NCI-H1092 treated with DMSO at 0.1 percent for 48 hours (cell line): ENCODE measurements around the gene PRDM9.
A peak's percentile ranks its signal among the peaks of the same experiment; 100 is the strongest.
"Not testable (repeated sequence)": the region's sequence is repeated elsewhere in the genome, so short reads cannot be mapped to it uniquely, and the experiment has no call there.

ENCODE experiments used
- DNase-seq: peaks from one replicate; lab custom pipeline; 2025; lab: John Stamatoyannopoulos, UW

PRDM9 gene

DNA sequence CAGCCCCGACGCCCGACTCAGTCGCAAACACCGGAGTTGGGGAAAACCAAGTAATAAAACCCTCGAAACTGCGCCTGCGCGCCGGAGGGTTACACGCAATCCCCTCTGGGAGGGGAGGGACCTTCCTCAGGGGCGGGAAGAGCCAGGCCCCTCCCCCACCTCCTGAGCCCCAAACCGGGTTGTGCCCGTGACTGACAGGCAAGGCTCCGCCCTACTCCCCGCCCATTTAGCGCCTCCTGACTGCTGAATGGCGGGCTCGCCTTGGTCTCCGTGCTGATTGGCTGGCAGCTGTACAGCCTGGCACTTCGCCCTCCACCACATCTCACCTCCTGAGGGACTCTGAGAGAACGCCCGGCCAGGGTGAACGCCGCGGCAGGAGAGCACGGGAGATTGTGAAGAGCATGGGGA lies at the start of gene PRDM9:
PRDM9 (plus strand) TSS at position 332 of the 408 bp plus-strand sequence. CDS start 1,425 bp downstream, outside the sequence.
- DNase-seq, result peak; percentile 98

DNA sequence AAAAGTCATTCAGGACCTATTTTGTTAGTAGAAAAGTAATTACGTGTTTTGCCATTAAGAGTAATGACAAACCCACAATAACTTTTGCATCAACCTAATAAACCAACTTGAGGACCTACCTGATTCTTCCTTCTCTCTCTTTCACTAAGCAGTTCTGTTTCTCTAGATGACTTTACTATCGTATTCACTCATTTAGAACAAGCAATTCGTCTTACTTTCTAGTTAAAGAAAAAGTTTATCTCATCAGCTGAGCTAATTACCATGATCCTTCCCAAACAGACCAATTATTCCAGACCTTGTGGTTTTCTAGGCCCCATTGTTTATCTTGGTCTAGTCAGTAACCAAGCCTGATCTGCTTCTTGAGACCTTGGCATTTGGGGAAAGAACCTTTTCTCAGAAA lies 49.6 kb upstream of the PRDM9 start:
- no peak for DNase-seq

DNA sequence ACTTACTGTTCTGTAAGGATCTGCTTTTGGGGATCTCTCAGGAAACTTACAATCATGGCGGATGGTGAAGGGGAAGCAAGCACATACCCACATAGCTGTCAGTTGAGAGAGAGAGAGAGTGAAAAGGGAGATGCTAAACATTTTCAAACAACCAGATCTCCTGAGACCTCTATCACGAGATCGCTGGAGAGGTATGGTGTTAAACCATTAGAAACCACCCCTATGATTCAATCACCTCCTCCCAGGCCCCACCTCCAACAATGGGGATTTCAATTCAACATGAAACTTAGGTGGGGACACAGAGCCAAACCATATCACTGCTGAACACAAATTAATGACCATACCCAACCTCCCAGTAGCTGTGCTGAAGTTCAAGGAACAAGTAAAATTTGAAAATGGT lies 48.2 kb upstream of the PRDM9 start:
- DNase-seq, result no peak

DNA sequence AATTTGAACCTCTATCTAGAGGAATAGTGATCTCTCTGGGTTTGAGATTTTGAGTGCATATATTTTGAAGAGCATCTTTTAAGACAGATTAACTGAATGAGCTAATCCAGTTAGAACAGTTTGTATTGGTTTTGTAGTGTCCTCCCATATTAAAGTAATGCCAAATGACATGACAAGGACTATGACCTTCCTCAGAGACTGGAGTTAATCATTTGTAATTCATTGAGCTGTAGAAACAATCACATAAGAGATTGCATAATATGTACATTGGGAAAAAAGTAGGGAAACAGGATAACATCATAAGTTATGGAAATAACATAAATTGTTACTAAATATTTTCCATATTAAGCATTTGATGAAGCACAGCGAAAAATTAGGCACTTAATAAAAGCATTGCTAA lies 45.8 kb upstream of the PRDM9 start:
- no peak for DNase-seq

DNA sequence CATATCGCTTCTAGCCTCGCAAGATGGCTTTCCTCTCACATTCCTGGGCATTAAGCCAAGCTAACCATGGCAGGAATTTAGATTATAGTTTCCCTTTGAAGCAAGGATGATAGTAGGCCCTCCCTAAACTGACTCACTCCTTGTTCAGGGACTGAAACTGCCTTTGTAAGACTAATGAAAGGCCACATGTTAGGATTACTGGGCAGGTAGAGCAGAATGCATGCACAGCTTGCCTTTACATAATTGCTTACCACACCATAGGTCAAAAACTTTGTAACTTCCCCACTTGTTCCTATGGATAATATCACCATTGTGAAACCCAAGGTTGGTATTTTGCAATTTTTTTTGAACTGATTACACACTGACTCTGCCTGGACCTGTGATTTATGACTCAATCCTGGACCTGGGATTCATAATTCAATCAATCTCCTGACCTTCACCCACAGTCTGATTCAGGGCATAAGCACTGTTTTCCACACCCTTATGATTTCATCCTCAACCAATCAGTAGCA lies 41.0 kb upstream of the PRDM9 start:
- DNase-seq, result no peak

DNA sequence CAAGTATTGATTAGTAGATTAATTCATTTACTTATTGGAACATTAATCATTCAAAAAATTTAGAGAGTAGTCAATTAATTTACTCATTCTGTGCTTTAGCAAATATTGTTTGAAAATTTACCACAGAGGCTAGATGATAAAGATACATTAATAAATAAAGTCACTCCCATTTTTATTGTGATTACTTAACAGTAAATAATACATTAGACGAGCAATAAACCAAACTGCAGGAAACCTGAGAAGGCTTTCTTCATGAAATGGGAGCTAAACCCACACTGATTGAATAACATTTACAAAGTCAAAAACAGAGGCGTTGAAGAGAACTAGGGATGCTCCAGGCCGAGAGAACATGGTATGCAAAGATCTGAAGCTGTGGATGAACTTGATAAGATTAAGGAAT lies 38.8 kb upstream of the PRDM9 start:
- DNase-seq, result no peak

DNA sequence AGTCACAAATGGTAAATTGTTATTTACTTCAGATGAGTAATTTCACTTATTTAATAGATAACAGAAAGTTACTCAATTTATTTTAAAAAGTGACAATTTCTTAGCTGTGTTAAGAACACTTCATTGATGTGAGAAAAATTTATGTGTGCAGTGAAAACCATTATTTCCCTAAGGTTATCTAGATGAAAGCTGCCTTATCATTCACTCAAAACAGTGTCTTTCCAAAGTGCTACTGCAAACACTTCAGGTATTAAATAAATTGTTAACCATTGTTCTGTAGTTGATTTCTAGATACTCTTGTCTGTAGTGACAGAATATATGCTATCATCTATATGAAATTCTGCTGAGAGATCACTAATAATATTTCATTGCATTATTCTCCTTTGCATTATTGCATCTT lies 33.5 kb upstream of the PRDM9 start:
- DNase-seq, result no peak

DNA sequence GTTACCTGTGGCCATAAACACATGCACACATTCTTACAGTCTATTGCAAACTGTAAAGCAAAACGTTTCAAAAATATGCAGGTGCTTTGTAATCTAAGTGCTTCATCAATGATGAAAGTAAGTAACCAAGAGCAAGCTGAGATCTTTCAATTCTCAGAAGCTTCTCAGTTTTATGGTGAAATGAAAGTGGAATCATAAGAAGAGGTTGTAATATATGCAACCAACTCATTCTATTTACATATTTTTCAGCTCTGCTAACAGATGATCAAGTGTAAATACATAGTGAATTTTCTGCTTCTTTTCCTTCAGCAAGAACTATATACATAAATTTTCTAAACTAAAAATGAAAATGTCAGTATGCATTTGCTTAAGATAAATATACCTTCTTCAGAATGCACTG lies 33.1 kb upstream of the PRDM9 start:
- no peak for DNase-seq

DNA sequence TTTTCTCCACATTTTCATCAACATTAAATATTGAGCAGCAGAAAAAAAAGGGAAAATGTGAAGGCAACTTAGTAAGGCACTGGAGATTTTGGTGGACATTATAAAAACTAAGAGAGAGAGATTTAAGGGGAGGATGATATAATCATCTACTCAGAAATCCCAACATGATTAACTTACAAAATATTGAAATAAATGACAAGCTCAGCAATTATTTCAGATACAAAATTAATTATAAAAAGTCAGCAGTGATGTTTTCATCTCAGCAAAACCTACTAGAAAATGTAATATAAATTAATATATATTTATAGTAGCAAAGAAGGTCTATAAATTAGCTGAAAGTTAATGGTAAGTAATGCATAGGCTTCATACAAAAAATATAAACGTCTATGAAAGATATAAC lies 30.8 kb upstream of the PRDM9 start:
- DNase-seq, result no peak

DNA sequence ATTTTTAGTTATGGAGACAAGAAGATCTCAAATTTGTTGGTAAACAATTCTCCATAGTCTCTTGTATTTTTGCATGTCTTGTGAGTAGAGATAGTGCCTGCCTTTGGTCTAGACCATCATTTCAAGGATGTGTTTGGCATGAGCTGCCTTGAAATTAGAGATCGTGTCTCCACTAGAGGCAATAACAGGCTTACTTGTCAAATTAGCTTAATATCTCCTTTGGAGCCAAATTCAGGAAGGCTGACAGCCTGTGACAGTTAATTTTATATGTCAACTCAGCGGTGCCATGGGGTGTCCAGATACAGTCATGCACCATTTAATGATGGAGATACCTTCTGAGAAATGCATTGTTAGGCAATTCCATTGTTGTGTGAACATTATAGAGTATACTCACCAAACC lies 24.8 kb upstream of the PRDM9 start:
- DNase-seq, result no peak

DNA sequence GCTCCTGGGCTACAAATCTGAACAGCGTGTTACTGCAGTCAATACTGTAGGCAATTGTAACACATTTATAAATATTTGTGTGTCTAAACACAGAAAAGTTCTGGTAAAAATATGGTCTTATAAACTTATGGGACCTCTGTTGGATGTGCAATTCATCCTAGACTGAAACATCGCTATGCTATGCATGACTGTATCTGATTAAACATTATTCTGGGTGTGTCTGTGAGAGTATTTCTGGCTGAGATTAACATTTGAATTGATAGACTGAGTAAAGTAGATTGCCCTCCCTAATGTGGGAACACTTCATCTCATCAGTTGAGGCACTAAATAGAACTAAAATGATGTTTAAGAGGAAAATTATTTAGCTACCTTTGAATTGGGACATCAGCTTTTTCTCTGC lies 24.3 kb upstream of the PRDM9 start:
- no peak for DNase-seq

DNA sequence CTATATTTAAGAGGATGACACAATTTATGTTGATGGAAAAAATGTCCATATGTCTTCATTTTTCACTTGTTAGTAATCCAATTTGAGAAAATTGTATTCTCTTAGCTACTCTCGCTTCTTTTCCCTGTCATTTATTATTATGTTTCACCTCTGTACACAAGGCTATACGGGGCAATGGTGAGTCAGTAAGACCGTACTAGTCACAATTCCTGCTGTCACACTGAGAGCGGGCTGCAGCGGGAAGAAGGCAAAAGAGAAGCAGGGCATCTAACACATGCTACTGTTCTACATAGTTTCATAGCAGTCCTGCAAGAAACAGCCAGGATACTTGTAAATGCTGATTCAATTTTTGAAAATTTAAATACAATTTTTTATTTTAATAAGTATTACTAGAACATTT lies 23.3 kb upstream of the PRDM9 start:
- DNase-seq, result no peak

DNA sequence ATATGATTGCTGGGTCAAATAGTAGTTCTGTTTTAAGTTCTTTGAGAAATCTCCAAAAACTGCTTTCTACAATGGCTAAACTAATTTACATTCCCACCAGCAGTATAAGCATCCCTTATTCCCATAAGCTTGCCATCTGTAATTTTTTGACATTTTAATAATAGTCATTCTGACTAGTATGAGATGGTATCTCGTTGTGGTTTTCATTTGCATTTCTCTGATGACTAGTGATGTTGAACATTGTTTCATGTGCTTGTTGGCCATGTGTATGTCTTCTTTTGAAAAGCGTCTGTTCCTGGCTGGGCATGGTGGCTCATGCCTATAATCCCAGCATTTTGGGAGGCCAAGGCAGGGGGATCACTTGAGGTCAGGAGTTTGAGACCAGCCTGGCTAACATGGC lies 21.2 kb upstream of the PRDM9 start:
- DNase-seq, result not testable (repeated sequence)

DNA sequence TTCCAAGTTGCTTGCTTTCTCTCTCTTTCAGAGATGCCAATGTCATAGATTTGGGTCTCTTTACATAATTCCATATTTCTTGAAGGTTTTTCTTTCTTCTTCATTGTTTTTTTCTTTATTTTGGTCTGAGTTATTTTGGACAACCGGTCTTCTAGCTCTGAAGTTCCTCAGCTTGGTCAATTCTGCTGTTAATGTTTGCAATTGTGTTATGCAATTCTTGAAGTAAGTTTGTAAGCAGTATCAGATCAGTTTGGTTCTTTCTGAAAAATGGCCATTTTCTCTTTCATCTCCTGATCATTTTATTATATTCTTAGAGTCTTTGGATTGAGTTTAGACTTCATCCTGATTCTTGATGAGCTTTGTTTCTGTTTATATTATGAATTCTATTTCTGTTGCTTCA lies 16.4 kb upstream of the PRDM9 start:
- no peak for DNase-seq

DNA sequence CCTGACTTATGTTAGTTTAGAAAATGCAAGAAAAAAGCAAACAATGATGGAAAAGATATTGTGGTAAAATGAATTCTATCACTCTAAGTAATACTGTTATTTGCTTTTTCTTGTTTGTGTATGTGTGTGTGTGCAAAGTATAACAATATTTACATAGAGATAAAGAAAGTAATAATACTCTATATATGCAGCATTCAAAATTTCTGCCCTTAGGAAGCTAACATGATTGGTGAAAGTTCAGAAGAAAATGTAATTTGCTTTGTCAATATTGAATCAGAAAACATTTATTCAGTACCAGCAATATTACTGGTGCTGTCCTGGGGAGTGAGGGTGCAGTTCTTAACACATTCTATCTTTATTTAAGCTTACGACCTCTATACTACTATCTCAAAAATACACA lies 12.9 kb upstream of the PRDM9 start:
- DNase-seq, result peak; percentile 8

DNA sequence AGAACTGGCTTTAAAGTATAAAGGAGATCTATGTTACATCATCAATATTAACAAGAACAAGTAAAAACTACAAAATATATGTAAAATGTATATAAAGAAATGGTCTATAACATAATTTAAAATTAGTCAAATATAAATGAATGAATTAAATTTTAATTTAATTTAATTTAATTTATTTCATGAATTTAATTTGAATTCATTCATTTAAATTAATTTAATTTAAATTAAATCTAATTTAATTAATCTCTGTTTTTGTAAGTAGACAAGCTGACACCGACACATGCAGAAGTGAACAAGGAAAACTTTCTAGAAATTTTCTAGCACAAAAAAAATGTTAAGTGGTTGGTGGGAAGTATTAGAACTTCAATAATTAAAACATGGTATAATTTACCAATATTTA lies 10.8 kb upstream of the PRDM9 start:
- DNase-seq, result no peak

DNA sequence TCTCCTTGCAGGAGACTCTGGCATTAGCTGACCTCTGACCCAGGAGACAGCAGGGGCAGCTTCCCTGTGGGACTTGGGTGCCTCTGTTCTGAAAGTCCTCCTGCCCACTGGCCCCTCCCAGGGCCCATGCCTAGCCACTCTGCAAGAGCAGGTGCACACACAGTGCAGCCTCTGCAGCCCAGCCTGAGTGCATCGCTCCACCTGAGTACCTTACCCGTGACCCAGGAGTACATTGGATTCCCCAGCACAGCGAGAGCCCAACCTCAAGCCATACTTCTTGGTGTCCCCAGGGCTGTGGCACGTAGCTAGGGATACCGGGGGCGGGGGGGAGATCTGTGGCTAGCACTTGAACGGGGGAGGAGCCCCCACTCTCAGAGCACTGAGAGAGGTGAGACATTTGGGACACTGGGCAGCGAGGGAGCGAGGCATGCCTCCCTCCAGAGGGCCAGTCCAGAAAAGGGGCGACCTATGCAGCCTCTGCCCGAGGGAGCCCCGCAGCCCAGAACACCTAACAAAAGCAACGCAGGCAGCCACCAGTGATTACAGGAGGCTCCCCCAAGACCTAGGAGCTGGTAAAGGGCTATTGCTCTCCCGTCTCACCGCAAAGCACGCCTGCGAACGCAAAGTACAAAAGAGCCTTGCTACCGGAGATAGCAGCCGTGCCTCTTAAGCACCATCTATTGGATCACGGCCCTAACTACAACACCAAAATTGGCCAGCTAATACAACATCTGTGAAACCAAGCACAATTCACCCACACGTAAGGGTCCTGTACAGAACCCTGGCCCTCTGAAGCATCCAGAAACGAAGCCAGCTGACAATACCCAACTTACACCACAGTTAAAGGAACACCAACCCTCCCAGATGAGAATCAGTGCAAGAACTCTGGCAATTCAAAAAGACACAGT lies 826 bp upstream of the PRDM9 start:
- DNase-seq, result peak; percentile 89

DNA sequence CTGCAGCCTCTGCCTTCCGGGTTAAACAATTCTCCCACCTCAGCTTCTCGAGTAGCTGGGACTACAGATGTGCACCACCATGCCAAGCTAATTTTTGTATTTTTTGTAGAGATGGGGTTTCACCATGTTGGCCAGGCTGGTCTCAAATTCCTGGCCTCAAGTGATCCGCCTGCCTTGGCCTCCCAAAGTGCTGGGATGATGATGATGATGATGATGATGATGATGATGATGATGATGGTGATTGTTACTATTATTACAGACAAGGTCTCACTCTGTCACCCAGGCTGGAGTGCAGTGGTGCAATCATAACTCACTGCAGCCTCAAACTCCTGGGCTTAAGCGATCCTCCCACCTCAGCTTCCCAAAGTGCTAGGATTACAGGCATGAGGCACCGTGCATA lies 3.0 kb downstream of the PRDM9 start:
- DNase-seq, result not testable (repeated sequence)

DNA sequence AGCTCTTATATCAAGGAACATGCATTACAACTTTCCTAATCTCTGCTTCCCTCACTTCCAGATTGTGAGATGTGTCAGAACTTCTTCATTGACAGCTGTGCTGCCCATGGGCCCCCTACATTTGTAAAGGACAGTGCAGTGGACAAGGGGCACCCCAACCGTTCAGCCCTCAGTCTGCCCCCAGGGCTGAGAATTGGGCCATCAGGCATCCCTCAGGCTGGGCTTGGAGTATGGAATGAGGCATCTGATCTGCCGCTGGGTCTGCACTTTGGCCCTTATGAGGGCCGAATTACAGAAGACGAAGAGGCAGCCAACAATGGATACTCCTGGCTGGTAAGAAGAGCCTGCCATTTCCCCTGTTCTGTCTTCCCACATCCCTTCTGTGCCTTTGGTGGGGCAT lies 15.1 kb downstream of the PRDM9 start:
- DNase-seq, result no peak

DNA sequence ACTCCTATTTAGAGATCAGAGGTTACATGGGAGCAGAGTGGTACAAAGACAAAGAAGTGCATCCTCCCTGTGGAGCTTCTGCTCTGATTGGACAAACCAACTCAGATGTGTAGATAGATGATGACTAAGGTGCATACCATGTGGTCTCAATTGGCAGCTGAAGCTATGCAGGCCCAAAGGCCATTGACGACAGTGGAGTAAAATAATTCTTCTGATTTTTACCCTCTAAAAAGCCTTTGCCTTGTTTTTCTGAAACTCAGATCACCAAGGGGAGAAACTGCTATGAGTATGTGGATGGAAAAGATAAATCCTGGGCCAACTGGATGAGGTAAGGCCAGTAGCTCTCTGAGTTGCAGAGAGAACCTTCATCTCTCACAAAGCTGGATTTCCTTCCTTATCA lies 15.6 kb downstream of the PRDM9 start:
- DNase-seq, result no peak

DNA sequence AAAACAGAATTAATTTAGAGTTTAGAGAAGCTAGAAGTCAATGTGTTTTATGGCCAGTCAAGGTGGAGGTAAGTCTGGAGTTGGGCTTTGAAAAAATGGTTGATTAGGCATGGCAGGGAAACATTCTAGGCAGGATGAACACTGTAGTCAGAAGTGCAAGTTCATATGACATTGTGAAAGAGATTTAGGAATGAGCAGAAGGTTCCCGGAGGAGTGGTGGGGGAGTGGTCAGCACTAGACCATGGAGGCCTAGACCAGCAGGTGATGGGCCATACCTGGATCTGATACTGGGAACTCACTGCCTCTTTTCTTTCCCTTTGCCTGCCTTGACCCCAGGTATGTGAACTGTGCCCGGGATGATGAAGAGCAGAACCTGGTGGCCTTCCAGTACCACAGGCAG lies 16.6 kb downstream of the PRDM9 start:
- no peak for DNase-seq

DNA sequence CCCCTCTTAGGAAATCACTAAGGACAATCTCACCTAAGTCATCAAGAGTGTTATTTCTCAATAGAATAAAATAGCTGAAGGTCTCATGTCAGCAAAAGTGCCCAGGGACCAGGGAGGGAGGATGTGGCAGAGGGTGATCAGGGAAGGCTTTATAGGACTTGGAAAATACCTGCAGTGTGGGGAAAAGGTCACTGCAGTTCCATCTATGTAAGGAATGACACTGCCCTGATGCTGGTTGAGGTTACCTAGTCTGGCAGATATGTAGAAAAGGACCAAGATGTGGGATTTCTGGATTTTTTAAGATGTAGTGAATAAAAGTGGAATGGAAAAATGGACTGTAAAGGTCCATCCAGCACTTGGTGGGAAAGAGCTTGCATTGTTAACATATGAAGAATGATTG lies 18.3 kb downstream of the PRDM9 start:
- DNase-seq, result no peak

DNA sequence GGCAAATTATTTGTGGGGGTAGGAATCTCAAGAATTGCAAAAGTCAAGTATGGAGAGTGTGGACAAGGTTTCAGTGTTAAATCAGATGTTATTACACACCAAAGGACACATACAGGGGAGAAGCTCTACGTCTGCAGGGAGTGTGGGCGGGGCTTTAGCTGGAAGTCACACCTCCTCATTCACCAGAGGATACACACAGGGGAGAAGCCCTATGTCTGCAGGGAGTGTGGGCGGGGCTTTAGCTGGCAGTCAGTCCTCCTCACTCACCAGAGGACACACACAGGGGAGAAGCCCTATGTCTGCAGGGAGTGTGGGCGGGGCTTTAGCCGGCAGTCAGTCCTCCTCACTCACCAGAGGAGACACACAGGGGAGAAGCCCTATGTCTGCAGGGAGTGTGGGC lies 19.2 kb downstream of the PRDM9 start:
- DNase-seq, result not testable (repeated sequence)
